Stomach (tissue), 9 donors: ENCODE results near the gene AP4E1. TPM values are rescaled to one million over a fixed set of nuclear protein-coding genes. Genes with fewer than 3 reads are reported as not detected.

Source experiments
- DNase-seq, 2 donors: peaks; one replicate each; pipeline versions ENCODE4 v3.0.0 to v3.0.0-alpha.2; 2013 to 2019
- H3K27ac ChIP-seq, 5 donors: fragments of 200-600 bp in 4 of 5; sonication (generic) in 4 of 5; one replicate each; pipeline ENCODE4 v1.5.1; 2013 to 2019; ENCODE audit warnings: mild to moderate bottlenecking in 1 of 5, moderate library complexity in 1 of 5
- H3K27me3 ChIP-seq, 3 donors: fragments of 200-600 bp; sonication (generic); one replicate each; pipeline ENCODE4 v1.5.1; 2017 to 2019; ENCODE audit warnings: mixed run types in 1 of 3
- H3K36me3 ChIP-seq, 4 donors: fragments of 200-600 bp; sonication (generic); 1 replicate in 3 of 4; 2 replicates in 1 of 4; pipeline ENCODE4 v1.5.1; 2016 to 2019
- H3K4me1 ChIP-seq, 4 donors: fragments of 200-600 bp; sonication (generic); one replicate each; pipeline ENCODE4 v1.5.1; 2016 to 2019
- H3K4me3 ChIP-seq, 4 donors: fragments of 200-600 bp; sonication (generic) in 3 of 4; one replicate each; pipeline ENCODE4 v1.5.1; 2016 to 2019; ENCODE audit warnings: mild to moderate bottlenecking in 1 of 4
- H3K9me3 ChIP-seq, 4 donors: fragments of 200-600 bp; sonication (generic); one replicate each; pipeline ENCODE4 v1.5.1; 2016 to 2019
- CTCF ChIP-seq, 7 experiments: fragments of 450-650 bp in 4 of 7; fragments of 200-600 bp in 3 of 7; sonication (generic) in 3 of 7; IDR thresholded peaks; one replicate each; pipeline ENCODE4 v1.5.1; 2016 to 2019; ENCODE audit warnings: antibody characterized with exemption in 7 of 7, control low read depth in 2 of 7, mild to moderate bottlenecking in 1 of 7
- EP300 ChIP-seq: sonication (generic); formaldehyde crosslinking; IDR thresholded peaks from one replicate; pipeline ENCODE4 v1.6.1; 2017; ENCODE audit warnings: antibody characterized with exemption
- POLR2A ChIP-seq, 4 donors: fragments of 450-650 bp; IDR thresholded peaks; one replicate each; pipeline ENCODE4 v1.6.1; 2016; ENCODE audit warnings: antibody characterized with exemption in 4 of 4, control low read depth in 2 of 4, mild to moderate bottlenecking in 1 of 4, moderate library complexity in 1 of 4
- POLR2AphosphoS5 ChIP-seq, 3 donors: sonication (generic); formaldehyde crosslinking; IDR thresholded peaks; one replicate each; pipeline ENCODE4 v1.6.1; 2016; ENCODE audit warnings: antibody characterized with exemption in 3 of 3
- whole genome bisulfite sequencing, 5 donors: extraction: QIAGEN DNeasy Blood & Tissue Kit in 3 of 5; methylation state at CpG; one replicate each; pipeline versions ENCODE4 v1.1.5 to v1.1.7; 2013 to 2018; 5-methylcytosine and 5-hydroxymethylcytosine counted together
- intact Hi-C: fragments of 100-400 bp; cut with DNase I; formaldehyde crosslinking; loops from one replicate; pipeline ENCODE4 v1.15.1; 2023; ENCODE audit warnings: low total_unique reads
- polyA plus RNA-seq, 3 donors: library from polyadenylated mRNA; stranded (reverse); fragments of 200-250 nt; gene quantifications; one replicate each; pipeline ENCODE4 v1.2.3, GENCODE V29; 2013
- total RNA-seq, 5 donors: library from RNA; depleted of rRNA; stranded (reverse); fragments of >200 nt; gene quantifications; one replicate each; pipeline versions ENCODE4 v1.1.0 to v1.2.3, GENCODE V29; 2014 to 2016
- donor health status: healthy with polysubstance abuse.
- donor health status: Bipolar disorder and iron deficiency.
- donor health status: healthy.

AP4E1 gene
- total and polyA plus RNA-seq, 8 donors: 1.8 to 31.9 (median 7.6) TPM

- no peaks in the 10 kb centered on the region for H3K27me3 ChIP-seq
- TF ChIP-seq POLR2AphosphoS5 (IDR thresholded peaks at IDR 0.05) (no peak), EP300 (no peak), CTCF (IDR thresholded peaks at IDR 0.05) (no peak), POLR2A (IDR thresholded peaks at IDR 0.05) (no peak)
- no peaks in the 10 kb centered on the region for H3K36me3 ChIP-seq
- H3K4me3 ChIP-seq: no peak overlapping the region
- intact Hi-C loops: no loop called here
- H3K9me3 ChIP-seq: peaks cover 0 to 6% (median 0%) of the 10 kb centered on the region in 4 donors
- DNase-seq: no peak
- H3K27ac ChIP-seq: no peak overlapping the region
- no peaks in the 10 kb centered on the region for H3K4me1 ChIP-seq
These were observed 113.7 kb downstream of the AP4E1 start for GRCh38 chr15:51022206-51022605.

- Histone ChIP-seq H3K27me3 (no peaks in the 10 kb centered on the region), H3K27ac (no peak overlapping the region), H3K36me3 (no peaks in the 10 kb centered on the region), H3K4me3 (no peak overlapping the region), H3K4me1 (no peaks in the 10 kb centered on the region), H3K9me3 (peaks cover 0 to 6% (median 0%) of the 10 kb centered on the region in 4 donors)
- no peak for TF ChIP-seq POLR2A (IDR thresholded peaks at IDR 0.05)
- TF ChIP-seq EP300: no peak
- TF ChIP-seq POLR2AphosphoS5 (IDR thresholded peaks at IDR 0.05): no peak
- TF ChIP-seq CTCF (IDR thresholded peaks at IDR 0.05): no peak
- intact Hi-C loops: no loop called here
- WGBS, 5 donors: 82 to 97% (median 95%) methylated on average over 1 of the region's 1 CpG; no CpG with 5 or more reads in 1 of the 5 donors
- no peak for DNase-seq
These were observed 115.0 kb downstream of the AP4E1 start for GRCh38 chr15:51023499-51023898.

- H3K27me3 ChIP-seq: no peaks in the 10 kb centered on the region
- no peaks in the 10 kb centered on the region for H3K36me3 ChIP-seq
- intact Hi-C loops: no loop called here
- WGBS, 5 donors: 59 to 78% (median 69%) methylated on average over 4 of the region's 4 CpGs
- no peak for TF ChIP-seq POLR2AphosphoS5 (IDR thresholded peaks at IDR 0.05)
- no peak for TF ChIP-seq POLR2A (IDR thresholded peaks at IDR 0.05)
- no peak for TF ChIP-seq CTCF (IDR thresholded peaks at IDR 0.05)
- no peak for TF ChIP-seq EP300
- no peak overlapping the region for H3K27ac ChIP-seq
- DNase-seq: no peak
- no peak overlapping the region for H3K4me3 ChIP-seq
- no peaks in the 10 kb centered on the region for H3K4me1 ChIP-seq
- no peaks in the 10 kb centered on the region for H3K9me3 ChIP-seq
These were observed 116.4 kb downstream of the AP4E1 start for GRCh38 chr15:51024735-51025453.

- Histone ChIP-seq H3K9me3 (no peaks in the 10 kb centered on the region), H3K4me1 (peaks cover 2 to 4% (median 3%) of the 10 kb centered on the region in 4 donors), H3K27ac (no peak overlapping the region), H3K36me3 (no peaks in the 10 kb centered on the region), H3K27me3 (no peaks in the 10 kb centered on the region), H3K4me3 (no peak overlapping the region)
- intact Hi-C loops: no loop called here
- no peak for TF ChIP-seq EP300
- no peak for TF ChIP-seq CTCF (IDR thresholded peaks at IDR 0.05)
- no peak for TF ChIP-seq POLR2AphosphoS5 (IDR thresholded peaks at IDR 0.05)
- TF ChIP-seq POLR2A (IDR thresholded peaks at IDR 0.05): no peak
- 69 to 93% (median 87%) methylated on average over 3 of the region's 3 CpGs for WGBS, 5 donors
- no peak for DNase-seq
These were observed 117.0 kb downstream of the AP4E1 start for GRCh38 chr15:51025454-51025846.
